HEK293 (cell line): Measurements from ENCODE around the gene CTAGE4.
"Not testable (repeated sequence)": the region's sequence is repeated elsewhere in the genome, so short reads cannot be mapped to it uniquely, and the experiment has no call there.

Experiments
- CTCF ChIA-PET: fragments of 350-600 bp; formaldehyde crosslinking; extraction: SDS; loops from one replicate; lab custom pipeline; 2021; ENCODE audit warnings: antibody characterized with exemption; lab: Yijun Ruan, JAX
- POLR2A ChIA-PET: fragments of 300-600 bp; formaldehyde crosslinking; extraction: SDS; loops from one replicate; lab custom pipeline; 2020; ENCODE audit warnings: antibody characterized with exemption, inconsistent platforms; lab: Yijun Ruan, JAX
- H3K27ac ChIP-seq: fragments of 200-500 bp; sonication (Bioruptor generic); 2 replicates; pipeline ENCODE4 v1.5.1; 2014; ENCODE audit warnings: low read depth, low read length, control low read depth, inconsistent platforms; ENCODE audit errors: extremely low read depth
- H3K36me3 ChIP-seq, 2 experiments: fragments of 200-500 bp in 1 of 2; sonication (Bioruptor generic) in 1 of 2; 1 replicate in 1 of 2; 2 replicates in 1 of 2; pipeline ENCODE4 v1.5.1; 2014 to 2017; ENCODE audit warnings: inconsistent platforms in 2 of 2, low read length in 2 of 2; ENCODE audit not compliant: control insufficient read depth in 2 of 2, insufficient read depth in 1 of 2
- H3K4me1 ChIP-seq: fragments of 200-500 bp; sonication (Bioruptor generic); 2 replicates; pipeline ENCODE4 v1.5.1; 2014; ENCODE audit warnings: mild to moderate bottlenecking, low read length, inconsistent platforms; ENCODE audit not compliant: control insufficient read depth, insufficient read depth
- H3K4me3 ChIP-seq: 2 replicates; pipeline ENCODE4 v1.5.1; 2011; ENCODE audit warnings: low read depth, mild to moderate bottlenecking, control low read depth, low read length, moderate library complexity
- H3K9me3 ChIP-seq: fragments of 200-500 bp; sonication (Bioruptor generic); 2 replicates; pipeline ENCODE4 v1.5.1; 2014; ENCODE audit warnings: low read depth, low read length, inconsistent platforms; ENCODE audit not compliant: control insufficient read depth, insufficient read depth
- ZBTB1 ChIP-seq: fragments of 450-650 bp; formaldehyde crosslinking; IDR thresholded peaks from 2 replicates; pipeline ENCODE4 v1.5.1; 2016; ENCODE audit warnings: missing biosample characterization, missing genetic modification characterization
- ZNF654 ChIP-seq: fragments of 450-650 bp; formaldehyde crosslinking; IDR thresholded peaks from 2 replicates; pipeline ENCODE4 v1.5.1; 2016; ENCODE audit warnings: low read depth, missing biosample characterization, missing genetic modification characterization

Gene CTAGE4

GRCh38 chr7:144174613-144175012 is 8.7 kb upstream of the CTAGE4 start:
- CTCF ChIA-PET: interaction anchor here (1.7 kb wide), 1 partner anchor 217 kb away, joined by 7 read pairs; no protein-coding TSS in a partner anchor
- Histone ChIP-seq H3K27ac (no peak overlapping the region), H3K9me3 (no peaks in the 10 kb centered on the region), H3K36me3 (no peaks in the 10 kb centered on the region), H3K4me1 (no peaks in the 10 kb centered on the region), H3K4me3 (no peak overlapping the region)
- POLR2A ChIA-PET: no interaction called here
- TF ChIP-seq ZBTB1 (tag by site-specific recombination): no peak

DNA sequence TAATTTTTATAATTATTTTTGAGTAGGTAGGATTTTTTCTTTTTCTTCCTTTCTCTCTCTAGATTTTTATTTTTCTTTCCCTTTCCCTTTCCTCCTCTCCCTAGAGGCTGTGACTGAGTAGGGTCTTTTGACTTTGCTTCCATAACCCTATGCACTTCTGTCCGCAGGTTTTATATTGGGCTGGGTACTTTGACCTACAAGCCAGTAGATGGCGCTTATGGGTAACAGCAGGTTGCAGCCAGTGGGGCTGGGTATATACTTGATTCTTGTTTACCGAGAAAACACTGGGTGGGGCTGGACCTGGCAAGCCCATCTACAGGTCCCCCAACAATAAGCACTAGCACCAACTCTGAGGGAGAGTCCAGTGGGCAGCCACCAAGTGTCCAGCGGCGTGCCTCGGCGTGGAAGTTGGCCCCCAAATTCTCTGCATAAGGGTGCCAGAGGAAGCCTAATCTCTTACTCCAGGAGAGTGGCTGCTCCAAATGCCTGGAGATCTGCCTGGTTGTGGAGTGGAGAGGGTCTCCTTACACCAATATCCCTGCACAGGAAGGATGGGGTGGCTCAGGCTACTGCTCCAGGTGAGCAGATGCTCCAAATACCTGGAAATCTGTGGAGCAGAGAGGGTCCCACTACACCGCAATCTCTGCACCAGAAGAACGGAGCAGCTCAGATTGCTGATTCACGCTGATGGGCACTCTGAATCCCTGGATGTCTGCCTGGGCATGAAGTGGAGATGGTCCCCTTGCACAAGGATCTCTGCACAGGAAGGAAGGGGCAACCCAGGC is 4.7 kb upstream of the CTAGE4 start:
- H3K4me3 ChIP-seq, POLR2A ChIA-PET: not testable (repeated sequence)
- TF ChIP-seq ZNF654 (tag by site-specific recombination): peak; percentile 66
- TF ChIP-seq, all 188 proteins: peak for 1; not testable (repeated sequence) for 187
- H3K27ac ChIP-seq, H3K9me3 ChIP-seq, H3K4me1 ChIP-seq, H3K36me3 ChIP-seq: not testable (repeated sequence)
- CTCF ChIA-PET: interaction anchor here (0.6 to 1.6 kb wide), 6 partner anchors 9 to 259 kb away, joined by 3 to 10 read pairs (median 4); no protein-coding TSS in a partner anchor

DNA sequence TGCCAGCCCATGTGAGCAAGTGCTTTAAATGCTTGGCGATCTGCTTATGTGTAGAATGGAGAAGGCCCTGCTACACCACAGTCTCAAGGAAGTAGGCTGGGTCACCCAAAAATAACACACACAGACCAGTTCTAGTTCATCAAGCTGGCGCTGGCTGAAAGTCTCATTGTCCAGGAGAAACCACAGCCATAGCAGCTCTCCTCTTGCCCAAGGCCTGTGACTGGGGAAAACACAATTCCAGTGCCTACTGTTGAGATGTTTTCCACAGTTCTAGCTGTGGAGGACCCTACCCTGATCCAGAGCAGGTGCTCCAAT is 4.1 kb upstream of the CTAGE4 start:
- POLR2A ChIA-PET, H3K9me3 ChIP-seq, CTCF ChIA-PET: not testable (repeated sequence)

GRCh38 chr7:144187848-144188247 is 4.6 kb downstream of the CTAGE4 start:
- H3K36me3 ChIP-seq, H3K4me3 ChIP-seq, H3K9me3 ChIP-seq, H3K4me1 ChIP-seq, H3K27ac ChIP-seq, POLR2A ChIA-PET, CTCF ChIA-PET: not testable (repeated sequence)

More for the DNA sequence above, 4.1 kb upstream of the CTAGE4 start:
- not testable (repeated sequence) for H3K36me3 ChIP-seq, H3K4me3 ChIP-seq, H3K27ac ChIP-seq, H3K4me1 ChIP-seq

GRCh38 chr7:144188578-144189171 is 5.4 kb downstream of the CTAGE4 start:
- CTCF ChIA-PET, H3K9me3 ChIP-seq, H3K36me3 ChIP-seq, H3K27ac ChIP-seq, POLR2A ChIA-PET, H3K4me3 ChIP-seq, H3K4me1 ChIP-seq: not testable (repeated sequence)

- H3K9me3 ChIP-seq, H3K27ac ChIP-seq, H3K36me3 ChIP-seq, POLR2A ChIA-PET, CTCF ChIA-PET, H3K4me1 ChIP-seq, H3K4me3 ChIP-seq: not testable (repeated sequence)
These were observed 10.5 kb downstream of the CTAGE4 start for GRCh38 chr7:144193782-144194181.

DNA sequence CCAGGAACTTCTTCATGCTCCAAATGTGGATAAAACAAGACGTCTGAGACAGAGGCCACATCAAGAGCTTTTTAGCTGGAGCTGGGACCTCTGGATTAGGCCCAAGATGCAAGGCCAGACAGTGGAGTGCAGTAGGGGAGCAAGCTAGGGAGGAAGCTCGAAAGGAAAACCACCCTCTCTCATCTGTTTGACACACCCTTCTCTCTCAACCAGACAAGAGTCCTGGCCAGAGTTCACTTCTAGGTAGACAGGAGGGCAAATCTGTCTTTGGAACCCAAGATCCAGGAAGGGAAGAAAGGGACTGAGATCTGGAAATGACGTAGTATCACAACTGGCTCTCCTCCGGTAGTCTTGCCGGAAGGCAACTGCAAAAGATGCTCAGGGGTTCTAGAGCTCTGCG is 11.2 kb downstream of the CTAGE4 start:
- H3K27ac ChIP-seq, CTCF ChIA-PET: not testable (repeated sequence)

DNA sequence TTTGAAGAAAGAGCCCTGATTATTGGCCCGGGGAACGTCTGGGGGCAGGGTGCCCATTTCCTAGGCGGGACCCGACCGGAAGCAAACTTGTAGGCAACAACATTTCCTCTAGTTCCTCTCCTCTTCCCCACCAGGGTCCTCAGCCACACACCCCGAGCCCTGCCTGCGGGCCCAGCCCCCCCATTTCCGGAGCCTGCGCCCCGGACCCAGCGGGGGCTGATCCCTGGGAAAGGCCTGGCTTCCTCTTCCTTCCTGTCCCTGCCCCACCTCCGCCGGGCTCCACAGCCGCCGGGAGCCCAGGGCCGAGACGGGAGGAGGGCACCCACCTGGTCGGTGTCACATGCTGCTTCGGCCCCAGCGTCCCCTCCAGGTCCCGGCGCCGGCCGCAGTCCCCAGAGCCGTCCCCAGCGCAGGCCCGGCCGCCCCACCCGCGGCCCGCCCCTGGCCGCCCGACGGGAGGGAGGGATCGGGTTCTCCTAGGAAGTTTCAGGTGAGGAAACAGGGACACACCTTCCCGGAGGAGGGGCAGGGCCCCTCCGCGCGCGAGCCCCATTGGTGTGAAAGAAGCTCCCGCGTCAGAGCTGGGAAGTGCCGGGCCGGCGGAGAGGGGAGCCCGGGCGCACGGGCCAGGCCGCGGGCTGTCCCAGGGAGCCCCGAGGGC is 12.1 kb downstream of the CTAGE4 start, which contains the start of gene ARHGEF35:
ARHGEF35 (minus strand) TSS at position 622 of the 661 bp plus-strand sequence. CDS start 7,450 bp downstream, outside the sequence.
- H3K4me3 ChIP-seq, CTCF ChIA-PET, POLR2A ChIA-PET, H3K4me1 ChIP-seq, H3K36me3 ChIP-seq, H3K27ac ChIP-seq, H3K9me3 ChIP-seq: not testable (repeated sequence)

More for the DNA sequence above, 11.2 kb downstream of the CTAGE4 start:
- H3K36me3 ChIP-seq, H3K4me1 ChIP-seq, H3K4me3 ChIP-seq, H3K9me3 ChIP-seq, POLR2A ChIA-PET: not testable (repeated sequence)

GRCh38 chr7:144198934-144199333 is 15.7 kb downstream of the CTAGE4 start:
- H3K36me3 ChIP-seq, H3K4me3 ChIP-seq, CTCF ChIA-PET, H3K9me3 ChIP-seq, H3K27ac ChIP-seq, POLR2A ChIA-PET, H3K4me1 ChIP-seq: not testable (repeated sequence)

- H3K4me3 ChIP-seq, H3K9me3 ChIP-seq: not testable (repeated sequence)
- CTCF ChIA-PET: interaction anchor here (0.7 kb wide), 1 partner anchor 1321 kb away, joined by 4 read pairs; no protein-coding TSS in a partner anchor
These were observed 18.7 kb downstream of the CTAGE4 start for GRCh38 chr7:144201978-144202377.

More at GRCh38 chr7:144201978-144202377, 18.7 kb downstream of the CTAGE4 start:
- H3K4me1 ChIP-seq, H3K27ac ChIP-seq, H3K36me3 ChIP-seq, POLR2A ChIA-PET: not testable (repeated sequence)
